Neural progenitor cell (in vitro differentiated cells): Measurements from ENCODE around the gene IGSF10. TPM values are rescaled to one million over a fixed set of nuclear protein-coding genes. Genes with fewer than 3 reads are reported as not detected.

Experiments
- DNase-seq: peaks from one replicate; pipeline ENCODE4 v3.0.0-alpha.2; 2016; ENCODE audit warnings: low spot score
- H2AFZ ChIP-seq: fragments of 200-600 bp; sonication (generic); replicated peaks from 2 replicates; pipeline ENCODE4 v1.6.1; 2016; ENCODE audit warnings: antibody characterized with exemption
- H3F3A ChIP-seq: fragments of 200-600 bp; sonication (generic); 2 replicates; pipeline ENCODE4 v1.6.1; 2016; ENCODE audit warnings: antibody characterized with exemption, low read depth
- H3K27ac ChIP-seq: fragments of 200-600 bp; sonication (generic); 2 replicates; pipeline ENCODE4 v1.5.1; 2016; ENCODE audit warnings: mild to moderate bottlenecking
- H3K27me3 ChIP-seq: fragments of 200-600 bp; sonication (generic); 2 replicates; pipeline ENCODE4 v1.6.1; 2016; ENCODE audit warnings: mild to moderate bottlenecking, moderate library complexity
- H3K36me3 ChIP-seq: fragments of 200-600 bp; sonication (generic); 2 replicates; pipeline ENCODE4 v1.5.1; 2016
- H3K4me1 ChIP-seq: fragments of 200-600 bp; sonication (generic); 2 replicates; pipeline ENCODE4 v1.6.1; 2016; ENCODE audit warnings: mixed run types
- H3K4me2 ChIP-seq: fragments of 200-600 bp; sonication (generic); 2 replicates; pipeline ENCODE4 v1.6.1; 2016
- H3K4me3 ChIP-seq: fragments of 200-600 bp; sonication (generic); 2 replicates; pipeline ENCODE4 v1.5.1; 2016
- H3K79me2 ChIP-seq: fragments of 200-600 bp; sonication (generic); 2 replicates; pipeline ENCODE4 v1.6.1; 2016; ENCODE audit warnings: low read depth
- H3K9ac ChIP-seq: fragments of 200-600 bp; sonication (generic); 2 replicates; pipeline ENCODE4 v1.6.1; 2016
- H3K9me3 ChIP-seq: fragments of 200-600 bp; sonication (generic); 2 replicates; pipeline ENCODE4 v1.5.1; 2016; ENCODE audit warnings: low read depth
- H4K20me1 ChIP-seq: fragments of 200-600 bp; sonication (generic); 2 replicates; pipeline ENCODE4 v1.6.1; 2016; ENCODE audit warnings: low read depth
- H3K27ac Mint-ChIP-seq: 3 replicates; pipeline ENCODE4 v1.8.0; 2021; ENCODE audit warnings: mixed read lengths
- H3K27me3 Mint-ChIP-seq: 2 replicates; pipeline ENCODE4 v1.8.0; 2022; ENCODE audit warnings: low read depth, mild to moderate bottlenecking, inconsistent platforms, moderate library complexity, mixed read lengths; ENCODE audit not compliant: insufficient read depth
- H3K36me3 Mint-ChIP-seq: 3 replicates; pipeline ENCODE4 v1.8.0; 2021; ENCODE audit warnings: mixed read lengths
- H3K4me1 Mint-ChIP-seq: 3 replicates; pipeline ENCODE4 v1.8.0; 2021; ENCODE audit warnings: mixed read lengths
- H3K4me3 Mint-ChIP-seq: 3 replicates; pipeline ENCODE4 v1.8.0; 2021; ENCODE audit warnings: mild to moderate bottlenecking, moderate library complexity, mixed read lengths
- H3K9me3 Mint-ChIP-seq: 3 replicates; pipeline ENCODE4 v1.8.0; 2020; ENCODE audit warnings: mixed read lengths
- CTCF ChIP-seq: fragments of 200-600 bp; sonication (generic); IDR thresholded peaks from 2 replicates; pipeline ENCODE4 v1.5.1; 2017; ENCODE audit warnings: antibody characterized with exemption, mild to moderate bottlenecking
- EZH2 ChIP-seq: fragments of 200-600 bp; sonication (generic); IDR thresholded peaks from 2 replicates; pipeline ENCODE4 v1.6.1; 2017; ENCODE audit warnings: antibody characterized with exemption, mild to moderate bottlenecking, moderate library complexity
- EZH2phosphoT487 ChIP-seq: fragments of 200-600 bp; sonication (generic); IDR thresholded peaks from 2 replicates; pipeline ENCODE4 v1.6.1; 2017; ENCODE audit warnings: antibody characterized with exemption
- total RNA-seq: library from RNA; depleted of rRNA; stranded (reverse); fragments of >200 nt; gene quantifications from 2 replicates; pipeline ENCODE4 v1.2.3, GENCODE V29; 2015; ENCODE audit warnings: low replicate concordance

The IGSF10 gene
- total RNA-seq, 1 donor from 2014 or later = 0.15 TPM

- H3K4me3 ChIP-seq = no peak overlapping the region
- H3K36me3 Mint-ChIP-seq = no peaks in the 10 kb centered on the region
- TF ChIP-seq CTCF = no peak
- no peak for TF ChIP-seq EZH2phosphoT487
- TF ChIP-seq EZH2 = no peak
- no peaks in the 10 kb centered on the region for H4K20me1 ChIP-seq
- no peaks in the 10 kb centered on the region for H3K27me3 ChIP-seq
- H3F3A ChIP-seq = no peaks in the 10 kb centered on the region
- no peak overlapping the region for H2AFZ ChIP-seq
- H3K9me3 ChIP-seq = no peaks in the 10 kb centered on the region
- H3K36me3 ChIP-seq = no peaks in the 10 kb centered on the region
- H3K4me3 Mint-ChIP-seq = no peak overlapping the region
- no peak for DNase-seq
- no peaks in the 10 kb centered on the region for H3K4me1 ChIP-seq
- no peak overlapping the region for H3K4me2 ChIP-seq
- H3K4me1 Mint-ChIP-seq = no peaks in the 10 kb centered on the region
- H3K9ac ChIP-seq = no peak overlapping the region
- H3K27ac ChIP-seq = no peak overlapping the region
- no peaks in the 10 kb centered on the region for H3K27me3 Mint-ChIP-seq
- no peak overlapping the region for H3K27ac Mint-ChIP-seq
- no peaks in the 10 kb centered on the region for H3K79me2 ChIP-seq
- H3K9me3 Mint-ChIP-seq = no peaks in the 10 kb centered on the region
Observed at GRCh38 chr3:151445273-151446001, 15.4 kb downstream of the IGSF10 start.

- H3K4me1 ChIP-seq = no peaks in the 10 kb centered on the region
- no peaks in the 10 kb centered on the region for H3K79me2 ChIP-seq
- H4K20me1 ChIP-seq = no peaks in the 10 kb centered on the region
- no peaks in the 10 kb centered on the region for H3K36me3 ChIP-seq
- H3K9me3 ChIP-seq = no peaks in the 10 kb centered on the region
- no peak overlapping the region for H2AFZ ChIP-seq
- H3K27ac ChIP-seq = no peak overlapping the region
- Mint-ChIP-seq H3K4me1 (no peaks in the 10 kb centered on the region), H3K36me3 (no peaks in the 10 kb centered on the region), H3K27ac (no peak overlapping the region), H3K4me3 (no peak overlapping the region), H3K9me3 (no peaks in the 10 kb centered on the region), H3K27me3 (no peaks in the 10 kb centered on the region)
- H3K27me3 ChIP-seq = no peaks in the 10 kb centered on the region
- no peak overlapping the region for H3K9ac ChIP-seq
- no peak overlapping the region for H3K4me3 ChIP-seq
- TF ChIP-seq CTCF (no peak), EZH2 (no peak), EZH2phosphoT487 (no peak)
- H3F3A ChIP-seq = no peaks in the 10 kb centered on the region
- no peak overlapping the region for H3K4me2 ChIP-seq
- peak; percentile 66 for DNase-seq
Observed at GRCh38 chr3:151443583-151443982, 17.3 kb downstream of the IGSF10 start.

DNA sequence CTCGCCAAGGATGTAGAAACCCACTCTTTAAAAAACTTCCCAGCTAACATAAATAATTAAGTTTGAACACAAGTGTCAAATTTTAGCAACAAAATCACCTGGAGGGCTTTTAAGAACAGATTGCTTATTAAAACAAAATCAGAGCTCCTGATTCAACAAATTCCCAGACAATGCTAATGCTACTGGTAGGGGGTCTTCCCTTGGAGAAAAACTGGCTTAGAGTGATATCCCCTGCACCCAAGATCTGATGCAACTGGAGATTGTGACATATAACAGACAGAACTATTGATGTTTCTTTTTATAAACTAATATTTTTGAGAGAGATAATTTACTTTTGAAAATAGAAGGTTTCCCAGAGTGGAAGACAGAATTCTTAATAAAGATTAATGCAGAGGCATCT is 19.9 kb downstream of the IGSF10 start:
- Histone ChIP-seq H3F3A (no peaks in the 10 kb centered on the region), H3K79me2 (no peaks in the 10 kb centered on the region), H3K9me3 (no peaks in the 10 kb centered on the region), H4K20me1 (no peaks in the 10 kb centered on the region), H3K4me2 (no peak overlapping the region), H3K27me3 (no peaks in the 10 kb centered on the region), H3K4me1 (no peaks in the 10 kb centered on the region), H3K4me3 (no peak overlapping the region), H3K9ac (no peak overlapping the region), H3K27ac (no peak overlapping the region), H3K36me3 (no peaks in the 10 kb centered on the region), H2AFZ (no peak overlapping the region)
- H3K36me3 Mint-ChIP-seq = no peaks in the 10 kb centered on the region
- no peak for TF ChIP-seq CTCF
- TF ChIP-seq EZH2phosphoT487 = no peak
- no peak for TF ChIP-seq EZH2
- no peak overlapping the region for H3K27ac Mint-ChIP-seq
- H3K4me3 Mint-ChIP-seq = no peak overlapping the region
- no peaks in the 10 kb centered on the region for H3K9me3 Mint-ChIP-seq
- no peaks in the 10 kb centered on the region for H3K27me3 Mint-ChIP-seq
- no peaks in the 10 kb centered on the region for H3K4me1 Mint-ChIP-seq
- DNase-seq = no peak
